GM12874 (cell line): ENCODE results near the gene CD226.

Source experiments
- TF ChIP-seq, protein P1 (sequence below): IDR thresholded peaks from 2 replicates; pipeline ENCODE4 v1.5.1; 2011; ENCODE audit warnings: low read depth, mild to moderate bottlenecking, control low read depth, low read length, moderate library complexity; ENCODE audit not compliant: insufficient read depth

The CD226 gene

DNA sequence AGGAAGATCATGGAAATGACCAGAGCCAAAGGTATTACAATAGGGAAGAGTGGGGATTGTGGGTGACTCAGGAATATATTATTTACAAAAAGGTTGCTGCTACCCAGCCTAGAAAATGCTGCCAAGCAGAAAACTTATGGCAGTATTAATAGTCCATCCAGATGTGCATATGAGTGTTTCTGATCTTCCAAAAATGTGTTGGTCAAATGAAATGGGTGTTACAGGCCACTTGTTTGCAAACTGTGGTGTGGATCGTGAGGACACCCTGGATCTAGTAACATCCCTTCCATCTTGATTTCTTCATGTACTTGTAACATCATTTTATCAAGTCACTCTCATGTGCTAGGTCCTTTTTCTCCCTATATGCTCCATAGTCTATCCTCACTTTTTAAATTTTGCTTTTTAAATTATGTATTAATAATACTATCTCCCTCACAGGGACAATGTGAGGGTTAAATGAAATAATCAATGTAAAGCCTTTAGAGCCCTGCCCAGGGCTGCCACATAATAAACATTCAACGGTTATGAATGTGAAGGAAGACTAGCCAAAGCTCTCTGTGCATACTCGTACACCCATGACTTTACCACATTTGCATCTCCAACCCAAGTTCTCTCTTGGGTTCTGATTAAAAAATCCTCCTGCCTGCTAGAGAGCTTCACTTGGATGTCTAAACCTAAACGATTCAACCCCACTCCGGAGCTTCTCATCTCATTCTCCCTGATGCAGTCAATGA is 18.5 kb downstream of the CD226 start:
- TF ChIP-seq, protein P1, sequence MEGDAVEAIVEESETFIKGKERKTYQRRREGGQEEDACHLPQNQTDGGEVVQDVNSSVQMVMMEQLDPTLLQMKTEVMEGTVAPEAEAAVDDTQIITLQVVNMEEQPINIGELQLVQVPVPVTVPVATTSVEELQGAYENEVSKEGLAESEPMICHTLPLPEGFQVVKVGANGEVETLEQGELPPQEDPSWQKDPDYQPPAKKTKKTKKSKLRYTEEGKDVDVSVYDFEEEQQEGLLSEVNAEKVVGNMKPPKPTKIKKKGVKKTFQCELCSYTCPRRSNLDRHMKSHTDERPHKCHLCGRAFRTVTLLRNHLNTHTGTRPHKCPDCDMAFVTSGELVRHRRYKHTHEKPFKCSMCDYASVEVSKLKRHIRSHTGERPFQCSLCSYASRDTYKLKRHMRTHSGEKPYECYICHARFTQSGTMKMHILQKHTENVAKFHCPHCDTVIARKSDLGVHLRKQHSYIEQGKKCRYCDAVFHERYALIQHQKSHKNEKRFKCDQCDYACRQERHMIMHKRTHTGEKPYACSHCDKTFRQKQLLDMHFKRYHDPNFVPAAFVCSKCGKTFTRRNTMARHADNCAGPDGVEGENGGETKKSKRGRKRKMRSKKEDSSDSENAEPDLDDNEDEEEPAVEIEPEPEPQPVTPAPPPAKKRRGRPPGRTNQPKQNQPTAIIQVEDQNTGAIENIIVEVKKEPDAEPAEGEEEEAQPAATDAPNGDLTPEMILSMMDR: no peak

DNA sequence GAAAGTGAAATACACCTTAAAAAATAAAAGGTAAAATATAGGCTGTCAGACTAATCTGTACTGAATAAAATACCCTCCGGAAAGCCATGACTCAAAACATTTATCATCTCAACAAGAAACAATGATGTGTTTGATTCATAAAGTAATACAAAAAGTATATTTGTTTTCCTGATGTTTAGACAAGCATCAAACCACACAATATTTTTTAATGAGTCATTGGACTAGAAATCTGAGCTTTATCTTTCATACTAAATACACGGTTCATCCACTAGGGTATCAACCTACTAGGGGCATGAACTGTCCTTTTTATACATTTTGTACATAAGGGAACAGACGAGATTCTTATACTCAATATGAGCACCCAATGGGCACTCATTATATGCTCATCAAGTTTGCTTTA is 31.3 kb downstream of the CD226 start:
- TF ChIP-seq, protein P1: no peak

DNA sequence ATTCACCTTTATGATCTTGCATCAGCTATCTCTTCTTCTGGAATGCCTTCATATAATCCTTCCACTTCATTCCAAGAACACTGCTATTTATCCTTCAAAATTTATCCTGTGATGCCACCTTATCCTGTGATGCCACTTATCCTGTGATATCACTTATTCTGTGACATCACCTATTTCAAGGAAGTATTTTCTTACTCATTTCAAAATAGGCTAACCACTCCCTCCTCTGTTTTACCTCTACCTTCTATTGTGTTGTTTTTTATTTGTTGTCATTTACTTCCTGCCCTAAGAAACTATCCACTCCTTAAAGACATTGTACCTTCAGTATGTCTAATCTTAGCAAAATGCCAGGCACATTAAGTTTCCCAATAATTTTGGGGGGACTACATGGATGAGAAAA is 38.8 kb downstream of the CD226 start:
- TF ChIP-seq, protein P1: no peak

DNA sequence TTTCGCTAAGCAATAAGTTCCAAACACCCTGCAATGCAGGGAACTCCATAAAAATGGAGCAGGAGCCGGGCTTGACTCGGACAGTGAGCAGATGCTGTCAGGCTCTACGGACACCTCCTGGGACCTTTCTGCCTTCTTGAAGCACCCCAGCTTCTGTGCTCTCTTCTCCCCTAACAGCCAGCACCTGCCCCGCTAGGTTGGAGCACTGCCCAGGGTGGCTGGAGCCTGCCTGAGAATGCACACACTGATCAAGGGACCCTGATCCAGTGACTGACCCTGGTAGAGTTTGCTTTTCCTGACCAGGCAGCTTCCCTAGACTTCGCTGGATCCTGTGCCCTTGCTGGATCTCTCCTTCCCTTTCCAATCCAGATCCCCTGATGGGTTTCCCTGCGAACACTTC is 40.9 kb downstream of the CD226 start:
- TF ChIP-seq, protein P1: no peak

DNA sequence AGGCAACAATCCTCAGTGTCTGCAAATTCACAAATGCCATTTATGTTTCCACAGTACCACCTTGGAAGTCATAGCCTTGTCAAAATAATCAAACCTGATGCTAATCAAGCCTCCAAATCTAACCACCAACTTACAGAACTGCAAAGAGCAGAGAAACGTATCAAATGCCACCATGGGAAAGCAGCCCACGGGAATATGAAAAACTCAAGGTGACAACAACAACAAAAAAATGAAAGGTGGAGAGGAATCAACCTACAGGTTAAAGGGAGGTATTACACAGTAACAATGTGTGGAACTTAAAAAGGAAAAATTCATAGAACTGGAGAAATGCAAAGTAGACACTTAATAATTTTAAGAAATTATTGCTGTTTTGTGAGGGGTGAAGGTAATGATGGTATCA is 46.7 kb downstream of the CD226 start:
- TF ChIP-seq, protein P1: no peak

DNA sequence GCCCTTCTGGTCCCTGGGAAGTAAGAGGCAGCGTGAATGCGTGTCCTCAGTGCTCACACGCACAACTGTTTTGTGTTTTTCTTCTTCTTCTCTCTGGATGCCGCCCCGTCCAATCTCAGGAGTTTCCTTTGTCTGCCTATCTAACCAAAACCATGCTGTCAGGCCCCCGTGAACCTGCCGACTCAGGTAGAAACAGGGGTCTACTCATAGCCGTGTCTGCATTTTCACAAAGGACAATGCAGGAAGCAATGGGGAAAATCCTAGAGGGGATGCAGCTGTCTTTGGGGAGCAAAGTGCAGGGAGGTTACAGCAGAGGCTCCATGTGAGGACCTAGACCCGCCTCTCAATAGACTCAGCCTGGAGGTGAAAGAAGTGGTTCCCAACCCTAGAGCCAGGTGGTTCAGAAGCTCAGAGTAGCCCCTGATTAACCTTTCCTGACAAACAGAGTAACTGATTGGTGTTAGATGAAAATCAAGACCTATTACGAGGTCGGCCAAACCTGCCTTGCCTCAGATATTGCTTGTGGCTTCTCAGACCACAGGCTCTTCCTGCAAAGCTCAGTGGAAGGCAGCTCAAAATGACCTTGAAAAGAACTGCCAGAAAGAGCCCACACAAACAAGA is 49.3 kb downstream of the CD226 start:
- TF ChIP-seq, protein P1: no peak

DNA sequence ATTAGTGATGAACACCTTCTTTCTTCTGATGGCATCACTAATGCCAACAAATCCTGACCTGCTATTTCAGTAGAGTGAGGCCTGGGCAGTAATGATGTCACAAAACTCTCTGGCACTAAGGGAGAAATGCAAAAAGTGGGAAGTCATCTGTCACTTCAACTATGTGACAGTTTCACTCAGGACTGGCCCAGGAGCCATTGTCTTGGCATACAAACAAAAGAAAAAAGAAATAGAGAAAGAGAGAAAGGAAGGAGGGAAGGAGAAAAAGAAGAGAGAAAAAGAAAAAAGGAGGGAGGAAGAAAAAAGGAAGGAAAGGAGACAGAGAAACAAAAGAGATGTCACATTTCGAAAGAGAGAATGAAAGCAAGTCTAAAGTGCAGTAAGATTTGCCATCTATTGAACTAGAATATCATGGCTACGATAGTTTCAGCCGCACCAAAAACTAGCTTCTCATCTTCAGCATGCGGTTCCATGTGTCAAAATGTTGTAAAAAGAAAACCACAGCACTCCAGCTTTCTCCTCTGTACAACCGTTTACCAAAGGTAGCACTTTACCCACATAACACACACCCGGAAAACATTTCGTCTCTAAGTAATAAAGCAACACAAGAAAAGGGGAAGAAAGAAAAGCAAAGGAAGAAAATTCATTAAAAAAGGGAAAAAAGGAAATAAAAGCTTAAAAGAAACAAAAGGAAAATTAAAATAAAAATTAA is 50.1 kb downstream of the CD226 start:
- TF ChIP-seq, protein P1: no peak
